Pulmonary artery endothelial cell (primary cell): Measurements from ENCODE around the gene ADAM29. TPM values are rescaled to one million over a fixed set of nuclear protein-coding genes. Genes with fewer than 3 reads are reported as not detected.
"Not testable (repeated sequence)": the region's sequence is repeated elsewhere in the genome, so short reads cannot be mapped to it uniquely, and the experiment has no call there.

Source experiments
- DNase-seq: peaks from one replicate; pipeline ENCODE4 v3.0.0-alpha.2; 2011; ENCODE audit warnings: low read depth, low spot score
- total RNA-seq: library from RNA; depleted of rRNA; stranded (reverse); fragments of >200 nt; gene quantifications from 2 replicates; pipeline ENCODE4 v1.2.3, GENCODE V29; 2014

The ADAM29 gene
- not detected in 2 replicates for total RNA-seq

- no peak for DNase-seq
Observed at GRCh38 chr4:174918058-174918457, at the start of gene ADAM29. Gene ADAM29 (plus strand): TSS chr4:174918358. CDS start chr4:174975526, 57,168 bp downstream.

GRCh38 chr4:174869339-174869738 lies 48.8 kb upstream of the ADAM29 start:
- DNase-seq, result no peak

GRCh38 chr4:174870311-174870710 lies 47.8 kb upstream of the ADAM29 start:
- no peak for DNase-seq

GRCh38 chr4:174871407-174871806 lies 46.8 kb upstream of the ADAM29 start:
- no peak for DNase-seq

- not testable (repeated sequence) for DNase-seq
Observed at GRCh38 chr4:174873146-174873545, 45.0 kb upstream of the ADAM29 start.

- no peak for DNase-seq
Observed at GRCh38 chr4:174873931-174874330, 44.2 kb upstream of the ADAM29 start.

- DNase-seq, result no peak
Observed at GRCh38 chr4:174874898-174875297, 43.3 kb upstream of the ADAM29 start.

- no peak for DNase-seq
Observed at GRCh38 chr4:174880001-174880400, 38.2 kb upstream of the ADAM29 start.

- no peak for DNase-seq
Observed at GRCh38 chr4:174882317-174882992, 35.7 kb upstream of the ADAM29 start.

GRCh38 chr4:174907508-174907907 lies 10.7 kb upstream of the ADAM29 start:
- DNase-seq, result no peak

- no peak for DNase-seq
Observed at GRCh38 chr4:174910271-174910670, 7.9 kb upstream of the ADAM29 start.

- DNase-seq, result no peak
Observed at GRCh38 chr4:174912919-174913543, 5.1 kb upstream of the ADAM29 start.

GRCh38 chr4:174919886-174920423 lies 1.8 kb downstream of the ADAM29 start:
- DNase-seq, result no peak

- DNase-seq, result no peak
Observed at GRCh38 chr4:174926958-174927357, 8.8 kb downstream of the ADAM29 start.

GRCh38 chr4:174928174-174928573 lies 10.0 kb downstream of the ADAM29 start:
- no peak for DNase-seq

GRCh38 chr4:174928575-174929253 lies 10.6 kb downstream of the ADAM29 start:
- DNase-seq, result no peak

GRCh38 chr4:174929346-174929745 lies 11.2 kb downstream of the ADAM29 start:
- no peak for DNase-seq

GRCh38 chr4:174930895-174931294 lies 12.7 kb downstream of the ADAM29 start:
- DNase-seq, result no peak

- no peak for DNase-seq
Observed at GRCh38 chr4:174933083-174933482, 14.9 kb downstream of the ADAM29 start.

- no peak for DNase-seq
Observed at GRCh38 chr4:174934360-174934759, 16.2 kb downstream of the ADAM29 start.

GRCh38 chr4:174935607-174936006 lies 17.4 kb downstream of the ADAM29 start:
- no peak for DNase-seq

- DNase-seq, result no peak
Observed at GRCh38 chr4:174940002-174940401, 21.8 kb downstream of the ADAM29 start.
